Activated effector memory CD4-positive, alpha-beta T cell treated with anti-CD3 and anti-CD28 coated beads, Interleukin-2, amount 50 U/mL, for 16 hours (primary cell): ENCODE results near the gene KSR2.
"Not testable (repeated sequence)": the region's sequence is repeated elsewhere in the genome, so short reads cannot be mapped to it uniquely, and the experiment has no call there.

Experiments
- DNase-seq: peaks from one replicate; pipeline ENCODE4 v3.0.0-alpha.2; 2020

KSR2 gene

GRCh38 chr12:117809509-117809908, 159.3 kb downstream of the KSR2 start:
- no peak for DNase-seq

DNA sequence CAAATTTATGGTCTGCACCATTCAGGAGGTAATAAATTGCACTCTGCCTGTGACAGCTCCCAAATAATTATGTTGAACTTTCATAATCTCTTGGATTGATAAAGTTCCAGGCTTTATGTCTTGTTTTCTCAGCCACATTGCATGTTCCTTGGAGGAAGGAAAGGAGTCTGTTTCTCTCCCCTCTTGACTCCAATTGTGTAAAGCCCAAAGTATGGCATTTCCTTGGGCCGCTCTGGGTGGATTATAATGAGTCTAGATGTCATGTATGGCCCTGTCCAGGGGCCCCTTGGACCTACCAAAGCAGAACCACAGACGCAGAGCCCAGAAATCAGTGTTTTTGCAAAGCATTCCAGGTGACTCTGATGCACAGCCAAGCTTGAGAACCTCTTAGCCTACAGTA, 160.8 kb downstream of the KSR2 start:
- DNase-seq, result no peak

DNA sequence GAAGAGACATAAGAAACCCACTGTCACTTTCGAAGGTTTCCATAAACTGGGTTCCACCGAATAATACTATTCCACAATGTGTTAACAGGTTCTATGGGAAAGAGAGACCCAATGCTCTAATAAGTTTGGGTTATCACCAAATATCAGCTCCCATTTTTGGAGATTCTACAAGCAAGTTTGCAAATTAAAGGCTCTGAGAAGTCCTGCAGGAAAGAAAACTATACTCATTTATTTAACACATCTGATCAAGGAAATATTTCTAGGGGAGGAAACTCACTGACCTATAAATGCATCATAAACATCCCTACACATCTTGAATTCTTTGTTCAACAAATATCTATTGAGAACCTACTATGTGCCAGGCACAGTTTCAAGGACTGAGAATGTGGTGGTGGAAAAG, 161.4 kb downstream of the KSR2 start:
- DNase-seq, result no peak

DNA sequence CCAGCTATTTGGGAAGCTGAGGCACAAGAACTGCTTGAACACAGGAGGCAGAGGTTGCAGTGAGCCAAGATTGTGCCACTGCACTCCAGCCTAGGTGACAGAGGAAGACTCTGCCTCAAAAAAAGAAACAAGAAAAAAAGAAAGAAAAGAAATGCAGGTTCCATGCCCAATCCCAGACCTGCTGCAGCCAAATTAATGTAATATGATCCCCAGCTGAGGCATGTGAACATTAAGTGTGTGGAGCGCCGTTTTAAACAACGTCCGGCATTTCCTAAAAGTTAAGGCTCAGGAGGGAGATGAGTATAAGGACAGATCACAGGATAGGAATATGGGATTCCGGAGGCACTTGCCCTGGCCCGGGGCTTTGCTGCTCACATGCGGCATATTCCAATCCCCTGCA, 162.9 kb downstream of the KSR2 start:
- no peak for DNase-seq

DNA sequence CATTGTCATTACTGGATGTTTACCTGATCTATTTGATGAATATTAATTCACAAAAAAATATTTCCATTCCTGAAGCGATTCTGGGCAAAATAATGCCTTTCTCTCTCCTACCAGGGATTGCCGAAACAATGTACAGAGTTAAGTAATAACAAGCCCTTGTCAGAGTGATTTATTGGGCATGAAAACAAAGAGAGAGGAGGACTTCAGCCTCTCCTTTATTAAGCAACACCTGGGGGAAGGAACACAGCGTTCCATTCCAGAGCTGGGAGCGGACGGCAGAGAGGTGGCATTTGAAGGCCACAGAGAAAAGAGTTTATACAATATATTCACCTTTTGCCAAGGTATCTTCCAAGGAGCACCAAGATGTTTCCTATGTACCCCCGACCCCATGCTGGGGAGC, 165.8 kb downstream of the KSR2 start:
- DNase-seq, result no peak

GRCh38 chr12:117800711-117801110, 168.1 kb downstream of the KSR2 start:
- DNase-seq, result not testable (repeated sequence)

DNA sequence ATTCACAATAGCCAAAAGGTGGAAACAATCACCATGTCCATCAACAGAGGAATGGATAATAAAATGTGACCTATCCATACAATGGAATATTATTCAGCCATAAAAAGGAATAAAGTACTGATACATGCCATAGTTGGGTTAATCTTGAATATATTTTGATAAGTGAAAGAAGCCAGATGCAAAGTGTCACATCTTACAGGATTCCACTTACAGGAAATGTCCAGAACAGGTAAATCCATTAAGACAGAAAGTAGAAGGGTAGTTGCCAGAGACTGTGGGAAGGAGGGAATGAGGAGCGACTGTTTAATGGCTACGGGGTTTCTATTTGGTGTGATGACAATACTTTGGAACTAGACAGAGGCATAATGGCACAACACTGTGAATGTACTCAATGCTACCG, 171.6 kb downstream of the KSR2 start:
- no peak for DNase-seq

GRCh38 chr12:117792877-117793424, 175.8 kb downstream of the KSR2 start:
- no peak for DNase-seq

GRCh38 chr12:117792471-117792870, 176.3 kb downstream of the KSR2 start:
- DNase-seq, result no peak

DNA sequence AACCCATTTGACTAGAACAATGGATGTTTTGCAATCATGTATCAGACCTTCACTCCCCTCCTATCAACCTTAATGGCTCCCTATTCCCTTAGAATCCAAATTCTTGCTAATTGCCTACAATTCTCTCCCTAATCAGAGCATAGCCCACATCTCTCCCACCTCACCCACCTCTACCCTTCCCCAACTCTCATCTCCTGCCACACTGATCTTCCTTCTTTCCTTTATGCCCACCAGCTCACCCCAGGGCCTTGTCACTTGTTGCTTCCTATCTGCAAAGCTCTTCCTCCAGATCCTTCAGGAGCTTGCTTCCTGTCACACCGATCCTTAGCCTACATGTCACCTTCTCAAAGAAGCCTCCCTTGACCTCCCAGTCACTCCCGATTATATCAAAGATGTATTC, 177.8 kb downstream of the KSR2 start:
- no peak for DNase-seq

GRCh38 chr12:117790198-117790597, 178.6 kb downstream of the KSR2 start:
- no peak for DNase-seq

DNA sequence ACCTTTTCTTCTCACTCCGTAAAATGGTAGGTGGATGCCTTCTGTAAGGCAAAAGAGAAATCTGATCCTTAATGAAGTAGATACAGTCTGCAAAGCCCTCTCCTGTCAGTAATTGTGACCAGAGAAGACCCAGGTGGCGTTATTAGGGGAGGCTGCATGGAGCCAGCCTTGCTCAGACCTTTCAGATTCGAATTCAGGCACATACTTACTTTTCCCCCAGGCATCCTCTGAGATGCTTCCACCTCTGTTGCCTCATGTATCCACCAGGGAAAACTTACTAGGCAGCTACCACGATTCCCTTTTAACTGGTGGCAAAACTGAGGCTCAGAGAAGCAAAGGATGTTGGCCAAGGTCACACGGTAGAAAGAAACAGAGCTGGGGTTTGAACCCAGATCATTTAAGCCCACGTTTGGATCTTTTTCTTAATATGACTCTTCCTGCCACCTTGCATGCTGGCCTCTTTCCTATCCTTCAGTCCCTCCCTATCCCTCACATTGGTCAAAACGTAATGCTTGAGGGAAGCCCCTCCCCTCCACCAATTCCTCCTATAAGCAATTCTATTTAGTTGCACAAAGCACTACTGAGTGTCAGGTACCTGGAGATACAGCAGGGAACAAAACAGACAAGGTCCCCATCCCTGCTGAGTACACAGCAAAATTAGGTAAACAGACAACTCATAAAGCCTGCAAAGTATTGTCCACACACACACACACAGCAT, 179.4 kb downstream of the KSR2 start:
- DNase-seq, result no peak

- DNase-seq, result no peak
Measured at GRCh38 chr12:117778656-117779055, 190.1 kb downstream of the KSR2 start.

GRCh38 chr12:117774941-117775775, 193.6 kb downstream of the KSR2 start:
- DNase-seq, result no peak

GRCh38 chr12:117768860-117769259, 199.9 kb downstream of the KSR2 start:
- DNase-seq, result no peak

DNA sequence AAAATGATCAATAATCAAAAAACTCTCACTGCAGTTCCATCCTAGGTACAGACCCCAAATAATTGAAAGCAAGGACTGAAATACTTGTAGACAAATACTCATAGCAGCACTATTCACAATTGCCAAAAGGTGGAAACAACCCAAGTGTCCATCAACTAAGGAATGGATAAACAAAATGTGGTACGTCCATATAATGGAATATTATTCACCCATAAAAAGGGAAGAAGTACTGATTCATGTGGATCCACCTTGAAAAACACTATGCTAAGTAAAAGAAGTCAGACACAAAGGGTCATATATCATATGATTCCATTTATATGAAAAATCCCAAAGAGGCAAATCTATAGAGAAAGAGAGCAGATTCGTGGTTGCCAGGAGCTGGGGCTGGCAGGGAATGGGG, 202.8 kb downstream of the KSR2 start:
- no peak for DNase-seq

GRCh38 chr12:117762143-117762542, 206.6 kb downstream of the KSR2 start:
- DNase-seq, result no peak

DNA sequence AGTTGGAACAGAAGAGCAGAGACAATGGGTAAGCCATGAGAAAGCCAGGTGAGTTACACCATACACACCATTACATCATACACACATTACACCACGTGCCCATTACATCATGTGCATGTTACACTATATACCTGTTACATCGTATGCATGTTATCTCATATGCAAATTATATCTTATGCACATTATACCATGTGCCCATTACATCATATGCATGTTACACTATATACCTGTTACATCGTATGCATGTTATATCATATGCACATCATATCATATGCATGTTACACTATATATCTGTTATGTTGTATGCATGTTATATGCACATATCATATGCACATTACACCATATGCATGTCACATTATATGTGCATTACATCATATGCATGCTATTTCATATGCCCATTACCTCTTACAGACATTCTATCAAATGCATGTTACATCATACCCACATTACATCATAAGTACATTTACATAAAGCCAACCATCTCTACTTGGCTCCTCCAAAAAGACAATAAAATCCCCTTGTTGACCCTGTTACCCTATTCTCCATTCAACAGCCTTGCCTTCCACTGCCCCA, 207.2 kb downstream of the KSR2 start:
- DNase-seq, result no peak

- DNase-seq, result no peak
Measured at GRCh38 chr12:117760990-117761389, 207.8 kb downstream of the KSR2 start.

- no peak for DNase-seq
Measured at GRCh38 chr12:117750657-117751056, 218.1 kb downstream of the KSR2 start.

DNA sequence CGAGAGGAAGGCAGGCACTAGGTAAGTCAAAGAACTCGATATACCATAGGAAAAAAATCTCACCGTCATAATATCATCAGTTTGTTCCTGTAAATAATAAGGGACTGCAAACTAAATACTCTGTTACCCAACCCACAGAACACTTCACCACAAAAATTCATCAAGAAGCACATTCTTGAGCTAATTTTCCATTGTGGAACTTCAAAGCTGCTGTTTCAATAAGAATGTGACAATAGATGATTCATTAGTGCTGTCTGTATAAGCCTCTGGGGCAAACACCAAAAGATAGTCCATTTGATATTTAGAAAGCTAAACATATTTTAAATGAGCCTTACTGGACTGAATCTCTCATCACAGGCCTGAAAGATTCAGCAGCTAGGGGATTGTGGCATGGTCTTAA, 219.4 kb downstream of the KSR2 start:
- no peak for DNase-seq

- not testable (repeated sequence) for DNase-seq
Measured at GRCh38 chr12:117746358-117746757, 222.4 kb downstream of the KSR2 start.

- DNase-seq, result no peak
Measured at GRCh38 chr12:117744418-117744817, 224.4 kb downstream of the KSR2 start.

- no peak for DNase-seq
Measured at GRCh38 chr12:117743761-117744160, 225.0 kb downstream of the KSR2 start.
